ENCODE data around the gene ENOX2.

Gene ENOX2

GRCh38 chrX:130672214-130672613, 230.8 kb downstream of the ENOX2 start:
- DNase-seq (ENCODE audit: low spot score), result no peak
- Histone ChIP-seq H3K27ac (peak overlapping the region; percentile 43 to 88), H3K4me3 (no peak overlapping the region)
- no peak for TF ChIP-seq CTCF (IDR thresholded peaks at IDR 0.05)

GRCh38 chrX:130669233-130669632, 233.8 kb downstream of the ENOX2 start:
- DNase-seq (ENCODE audit: low spot score), result no peak
- no peak overlapping the region for H3K4me3 ChIP-seq
- peak overlapping the region in 1 of 2 donors; percentile 50 for H3K27ac ChIP-seq
- TF ChIP-seq CTCF (IDR thresholded peaks at IDR 0.05), result no peak

- Histone ChIP-seq H3K4me3 (no peak overlapping the region), H3K27ac (no peak overlapping the region)
- no peak for TF ChIP-seq CTCF (IDR thresholded peaks at IDR 0.05)
- no peak for DNase-seq (ENCODE audit: low spot score)
Measured at GRCh38 chrX:130665263-130665662, 237.7 kb downstream of the ENOX2 start.

- no peak for TF ChIP-seq CTCF (IDR thresholded peaks at IDR 0.05)
- H3K27ac ChIP-seq, result no peak overlapping the region
- DNase-seq (ENCODE audit: low spot score), result no peak
- no peak overlapping the region for H3K4me3 ChIP-seq
Measured at GRCh38 chrX:130658310-130658709, 244.7 kb downstream of the ENOX2 start.

GRCh38 chrX:130654409-130654950, 248.5 kb downstream of the ENOX2 start:
- Histone ChIP-seq H3K27ac (no peak overlapping the region), H3K4me3 (no peak overlapping the region)
- DNase-seq (ENCODE audit: low spot score), result no peak
- TF ChIP-seq CTCF (IDR thresholded peaks at IDR 0.05), result no peak

- Histone ChIP-seq H3K27ac (no peak overlapping the region), H3K4me3 (no peak overlapping the region)
- no peak for DNase-seq (ENCODE audit: low spot score)
- TF ChIP-seq CTCF (IDR thresholded peaks at IDR 0.05), result no peak
Measured at GRCh38 chrX:130652824-130653578, 250.0 kb downstream of the ENOX2 start.

GRCh38 chrX:130649738-130650137, 253.3 kb downstream of the ENOX2 start:
- no peak for TF ChIP-seq CTCF (IDR thresholded peaks at IDR 0.05)
- Histone ChIP-seq H3K27ac (no peak overlapping the region), H3K4me3 (no peak overlapping the region)
- DNase-seq (ENCODE audit: low spot score), result no peak
